ENCODE data around the gene LAMA3. TPM values are rescaled to one million over a fixed set of nuclear protein-coding genes. Genes with fewer than 3 reads are reported as not detected.

The LAMA3 gene
- total RNA-seq, 1 experiment from 2014 or later = 8.1 TPM

GRCh38 chr18:23778828-23779227 lies 89.6 kb downstream of the LAMA3 start:
- TF ChIP-seq, protein P1, sequence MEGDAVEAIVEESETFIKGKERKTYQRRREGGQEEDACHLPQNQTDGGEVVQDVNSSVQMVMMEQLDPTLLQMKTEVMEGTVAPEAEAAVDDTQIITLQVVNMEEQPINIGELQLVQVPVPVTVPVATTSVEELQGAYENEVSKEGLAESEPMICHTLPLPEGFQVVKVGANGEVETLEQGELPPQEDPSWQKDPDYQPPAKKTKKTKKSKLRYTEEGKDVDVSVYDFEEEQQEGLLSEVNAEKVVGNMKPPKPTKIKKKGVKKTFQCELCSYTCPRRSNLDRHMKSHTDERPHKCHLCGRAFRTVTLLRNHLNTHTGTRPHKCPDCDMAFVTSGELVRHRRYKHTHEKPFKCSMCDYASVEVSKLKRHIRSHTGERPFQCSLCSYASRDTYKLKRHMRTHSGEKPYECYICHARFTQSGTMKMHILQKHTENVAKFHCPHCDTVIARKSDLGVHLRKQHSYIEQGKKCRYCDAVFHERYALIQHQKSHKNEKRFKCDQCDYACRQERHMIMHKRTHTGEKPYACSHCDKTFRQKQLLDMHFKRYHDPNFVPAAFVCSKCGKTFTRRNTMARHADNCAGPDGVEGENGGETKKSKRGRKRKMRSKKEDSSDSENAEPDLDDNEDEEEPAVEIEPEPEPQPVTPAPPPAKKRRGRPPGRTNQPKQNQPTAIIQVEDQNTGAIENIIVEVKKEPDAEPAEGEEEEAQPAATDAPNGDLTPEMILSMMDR (IDR thresholded peaks at IDR 0.05) = no peak
- TF ChIP-seq REST (IDR thresholded peaks at IDR 0.05; ENCODE audit: insufficient read depth in 1 of 2, low read depth in 2 of 2, low read length in 1 of 2) (no peak), SIN3A (IDR thresholded peaks at IDR 0.05; ENCODE audit: borderline replicate concordance, insufficient read depth, low read depth, low read length) (no peak), POLR2AphosphoS5 (IDR thresholded peaks at IDR 0.05; ENCODE audit: low read depth, low read length) (no peak), TCF7L2 (IDR thresholded peaks at IDR 0.05; ENCODE audit: low read depth, low read length) (no peak)
- intact Hi-C loops (cut with micrococcal nuclease; ENCODE audit: unreplicated experiment) (no loop called here), in situ Hi-C loops (cut with HindIII; ENCODE audit: low pct_unique_long_range_greater_than_20kb, low sequenced_read_pairs) (no loop called here)
- no peak overlapping the region for H3K4me3 ChIP-seq (ENCODE audit: low read depth in 2 of 2, low read length in 2 of 2)
- no peak for ATAC-seq
- POLR2A ChIA-PET = no interaction called here
- no peaks in the 10 kb centered on the region for H3K9me3 ChIP-seq (ENCODE audit: control insufficient read depth, insufficient read depth, low read depth, low read length)
- DNase-seq (ENCODE audit: low read depth, low spot score) = no peak
- H3K36me3 ChIP-seq (ENCODE audit: control insufficient read depth, insufficient read depth, low read length) = no peaks in the 10 kb centered on the region
- no peaks in the 10 kb centered on the region; the same call in 1 of the 2 replicates for H3K4me1 ChIP-seq (ENCODE audit: control insufficient read depth, insufficient read depth, low read length)
- BruUV-seq (replicated peaks) = no TSS peak
- H3K27ac ChIP-seq (ENCODE audit: low read length) = no peak overlapping the region
- CTCF ChIA-PET = no interaction called here
- no peaks in the 10 kb centered on the region for H3K27me3 ChIP-seq (ENCODE audit: control insufficient read depth, insufficient read depth, low read length)

GRCh38 chr18:23779696-23780303 lies 90.5 kb downstream of the LAMA3 start:
- peak; percentile 56; the same call in 1 of the 2 replicates for ATAC-seq
- CTCF ChIA-PET = interaction anchor here (0.6 kb wide), 1 partner anchor 60 kb away, joined by 6 read pairs; no protein-coding TSS in a partner anchor

More at GRCh38 chr18:23779696-23780303, 90.5 kb downstream of the LAMA3 start:
- H3K27ac ChIP-seq (ENCODE audit: low read length) = no peak overlapping the region
- H3K4me1 ChIP-seq (ENCODE audit: control insufficient read depth, insufficient read depth, low read length) = no peaks in the 10 kb centered on the region; the same call in 1 of the 2 replicates
- no peaks in the 10 kb centered on the region for H3K27me3 ChIP-seq (ENCODE audit: control insufficient read depth, insufficient read depth, low read length)
- intact Hi-C loops (cut with micrococcal nuclease; ENCODE audit: unreplicated experiment) (no loop called here), in situ Hi-C loops (cut with HindIII; ENCODE audit: low pct_unique_long_range_greater_than_20kb, low sequenced_read_pairs) (no loop called here)
- H3K36me3 ChIP-seq (ENCODE audit: control insufficient read depth, insufficient read depth, low read length) = no peaks in the 10 kb centered on the region
- no peak for TF ChIP-seq TCF7L2 (IDR thresholded peaks at IDR 0.05; ENCODE audit: low read depth, low read length)
- no peak for TF ChIP-seq SIN3A (IDR thresholded peaks at IDR 0.05; ENCODE audit: borderline replicate concordance, insufficient read depth, low read depth, low read length)
- no peak for TF ChIP-seq REST (IDR thresholded peaks at IDR 0.05; ENCODE audit: insufficient read depth in 1 of 2, low read depth in 2 of 2, low read length in 1 of 2)
- no peak for TF ChIP-seq POLR2AphosphoS5 (IDR thresholded peaks at IDR 0.05; ENCODE audit: low read depth, low read length)
- TF ChIP-seq, protein P1 (IDR thresholded peaks at IDR 0.05) = peak; percentile 16; the same call in 1 of the 2 replicates
- H3K4me3 ChIP-seq (ENCODE audit: low read depth in 2 of 2, low read length in 2 of 2) = no peak overlapping the region
- BruUV-seq (replicated peaks) = no TSS peak
- H3K9me3 ChIP-seq (ENCODE audit: control insufficient read depth, insufficient read depth, low read depth, low read length) = no peaks in the 10 kb centered on the region
- POLR2A ChIA-PET = no interaction called here
- DNase-seq (ENCODE audit: low read depth, low spot score) = no peak

All from Panc1 (cell line).